Stimulated activated CD8-positive, alpha-beta memory T cell treated with anti-CD3 and anti-CD28 coated beads, Interleukin-2, amount 100 ng/mL, for 1 hour (primary cell): ENCODE results near the gene ANTXR1.

ENCODE experiments used
- DNase-seq, 2 donors: peaks; one replicate each; pipeline ENCODE4 v3.0.0-alpha.2; 2020; ENCODE audit warnings: low read depth in 2 of 2

ANTXR1 gene

GRCh38 chr2:69279211-69279610, 266.2 kb downstream of the ANTXR1 start:
- DNase-seq: no peak

- DNase-seq: no peak
Measured at GRCh38 chr2:69279931-69280681, 267.1 kb downstream of the ANTXR1 start.

GRCh38 chr2:69280796-69281412, 267.9 kb downstream of the ANTXR1 start:
- DNase-seq: no peak

- DNase-seq: no peak
Measured at GRCh38 chr2:69285379-69285894, 272.5 kb downstream of the ANTXR1 start.

- no peak for DNase-seq
Measured at GRCh38 chr2:69287544-69287943, 274.6 kb downstream of the ANTXR1 start.

- DNase-seq: no peak
Measured at GRCh38 chr2:69288429-69288828, 275.4 kb downstream of the ANTXR1 start.

GRCh38 chr2:69291004-69291650, 278.1 kb downstream of the ANTXR1 start:
- DNase-seq: no peak

GRCh38 chr2:69291721-69292120, 278.7 kb downstream of the ANTXR1 start:
- no peak for DNase-seq

GRCh38 chr2:69292256-69292655, 279.3 kb downstream of the ANTXR1 start:
- DNase-seq: no peak

- DNase-seq: no peak
Measured at GRCh38 chr2:69296421-69296820, 283.4 kb downstream of the ANTXR1 start.

- no peak for DNase-seq
Measured at GRCh38 chr2:69297216-69297615, 284.2 kb downstream of the ANTXR1 start.

GRCh38 chr2:69298261-69298660, 285.3 kb downstream of the ANTXR1 start:
- no peak for DNase-seq

- DNase-seq: no peak
Measured at GRCh38 chr2:69298862-69299261, 285.9 kb downstream of the ANTXR1 start.
